Stimulated activated CD4-positive, alpha-beta T cell treated with anti-CD3 and anti-CD28 coated beads, Interleukin-4, amount 100 ng/mL, for 24 hours (primary cell): Measurements from ENCODE around the gene UCKL1.
A peak's percentile ranks its signal among the peaks of the same experiment; 100 is the strongest.
"Not testable (repeated sequence)": the region's sequence is repeated elsewhere in the genome, so short reads cannot be mapped to it uniquely, and the experiment has no call there.

Source experiments
- DNase-seq: peaks from one replicate; pipeline ENCODE4 v3.0.0-alpha.2; 2020

Gene UCKL1

GRCh38 chr20:63955827-63956663 lies at the start of gene UCKL1:
Gene UCKL1, minus strand, starts transcription at chr20:63956416. Its CDS starts 44 bp downstream, at chr20:63956372.
- DNase-seq: peak; percentile 89

DNA sequence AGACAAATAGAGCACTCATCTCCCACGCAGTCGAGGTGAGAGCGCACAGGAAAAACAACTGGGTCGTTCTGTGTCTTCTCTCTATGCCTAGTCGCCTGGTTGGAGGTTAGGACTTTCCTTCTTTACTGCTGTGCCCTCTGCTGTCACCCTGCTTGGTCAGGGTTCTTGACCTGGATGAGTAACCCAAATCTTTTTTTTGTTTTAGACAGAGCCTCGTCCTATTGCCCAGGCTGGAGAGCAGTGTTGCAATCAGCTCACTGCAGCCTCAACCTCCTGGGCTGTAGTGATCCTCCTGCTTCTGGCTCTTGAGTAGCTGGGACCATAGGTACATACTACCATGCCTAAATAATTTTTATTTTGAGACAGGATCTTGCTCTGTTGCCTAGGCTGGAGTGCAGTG lies 49.2 kb upstream of the UCKL1 start:
- no peak for DNase-seq

GRCh38 chr20:64003960-64004725 lies 47.9 kb upstream of the UCKL1 start:
- DNase-seq: no peak

DNA sequence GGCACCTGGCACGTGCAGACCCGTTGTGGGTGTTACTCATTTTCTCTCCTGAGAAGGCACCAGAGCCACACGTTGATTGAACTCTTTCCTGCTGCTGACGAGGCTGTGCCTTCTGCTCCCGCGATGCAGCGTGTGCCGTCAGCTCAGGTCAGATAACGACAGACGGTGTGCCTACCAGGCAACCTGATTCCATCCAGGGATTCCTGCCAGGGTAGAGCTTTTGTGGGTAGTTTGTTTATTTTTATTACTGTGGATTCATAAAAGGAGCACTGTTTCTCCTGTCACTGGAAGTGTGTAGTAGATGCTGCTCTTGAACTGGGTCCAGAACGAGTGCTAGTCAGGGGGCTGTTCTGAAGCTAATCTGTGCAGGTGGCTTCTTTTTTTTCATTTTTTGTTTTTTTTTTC lies 45.4 kb upstream of the UCKL1 start:
- DNase-seq: no peak

DNA sequence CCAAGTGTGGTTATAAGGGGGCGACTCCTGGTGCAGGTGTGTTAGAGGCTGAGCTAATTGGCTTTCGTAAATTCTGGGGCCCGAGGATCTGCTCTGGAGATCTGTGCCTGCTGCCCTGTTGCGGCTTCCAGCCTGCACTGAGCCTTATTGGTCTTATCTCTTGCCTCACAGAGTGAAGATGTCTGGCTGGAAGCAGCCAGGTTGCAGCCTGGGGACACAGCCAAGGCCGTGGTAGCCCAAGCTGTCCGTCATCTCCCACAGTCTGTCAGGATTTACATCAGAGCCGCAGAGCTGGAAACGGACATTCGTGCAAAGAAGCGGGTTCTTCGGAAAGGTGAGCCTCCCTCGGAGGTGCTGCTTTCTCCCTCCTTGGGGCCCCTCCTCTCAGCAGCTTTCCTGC lies 44.7 kb upstream of the UCKL1 start:
- DNase-seq: no peak

DNA sequence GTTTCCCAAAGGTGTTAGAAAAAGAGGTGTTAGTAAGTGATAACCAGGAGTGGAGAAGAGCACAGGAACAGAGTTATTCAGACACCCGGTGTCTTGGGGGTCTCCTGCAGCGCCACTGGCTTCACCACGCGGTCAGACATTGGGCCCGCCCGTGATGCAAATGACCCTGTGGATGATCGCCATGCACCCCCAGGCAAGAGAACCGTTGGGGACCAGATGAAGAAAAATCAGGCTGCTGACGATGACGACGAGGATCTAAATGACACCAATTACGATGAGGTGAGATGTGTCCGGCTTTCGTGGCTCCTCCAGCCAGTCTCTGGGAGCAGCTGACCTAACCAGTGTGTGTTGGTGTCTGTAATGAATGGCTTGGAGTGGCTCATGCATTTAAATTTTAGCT lies 26.7 kb upstream of the UCKL1 start:
- DNase-seq: no peak

- DNase-seq: peak; percentile 96
Observed at GRCh38 chr20:63980806-63981728, 24.9 kb upstream of the UCKL1 start, which contains the start of gene PRPF6. Gene PRPF6, plus strand, starts transcription at chr20:63981132. Its CDS starts 114 bp downstream, at chr20:63981246.

GRCh38 chr20:63980317-63980805 lies 24.1 kb upstream of the UCKL1 start:
- DNase-seq: peak; percentile 51

- peak; percentile 88 for DNase-seq
Observed at GRCh38 chr20:63979557-63980316, 23.5 kb upstream of the UCKL1 start, which contains the start of gene SAMD10. Gene SAMD10, minus strand, starts transcription at chr20:63979642. Its CDS starts 175 bp downstream, at chr20:63979467.

GRCh38 chr20:63979229-63979556 lies 23.0 kb upstream of the UCKL1 start:
- DNase-seq: no peak

DNA sequence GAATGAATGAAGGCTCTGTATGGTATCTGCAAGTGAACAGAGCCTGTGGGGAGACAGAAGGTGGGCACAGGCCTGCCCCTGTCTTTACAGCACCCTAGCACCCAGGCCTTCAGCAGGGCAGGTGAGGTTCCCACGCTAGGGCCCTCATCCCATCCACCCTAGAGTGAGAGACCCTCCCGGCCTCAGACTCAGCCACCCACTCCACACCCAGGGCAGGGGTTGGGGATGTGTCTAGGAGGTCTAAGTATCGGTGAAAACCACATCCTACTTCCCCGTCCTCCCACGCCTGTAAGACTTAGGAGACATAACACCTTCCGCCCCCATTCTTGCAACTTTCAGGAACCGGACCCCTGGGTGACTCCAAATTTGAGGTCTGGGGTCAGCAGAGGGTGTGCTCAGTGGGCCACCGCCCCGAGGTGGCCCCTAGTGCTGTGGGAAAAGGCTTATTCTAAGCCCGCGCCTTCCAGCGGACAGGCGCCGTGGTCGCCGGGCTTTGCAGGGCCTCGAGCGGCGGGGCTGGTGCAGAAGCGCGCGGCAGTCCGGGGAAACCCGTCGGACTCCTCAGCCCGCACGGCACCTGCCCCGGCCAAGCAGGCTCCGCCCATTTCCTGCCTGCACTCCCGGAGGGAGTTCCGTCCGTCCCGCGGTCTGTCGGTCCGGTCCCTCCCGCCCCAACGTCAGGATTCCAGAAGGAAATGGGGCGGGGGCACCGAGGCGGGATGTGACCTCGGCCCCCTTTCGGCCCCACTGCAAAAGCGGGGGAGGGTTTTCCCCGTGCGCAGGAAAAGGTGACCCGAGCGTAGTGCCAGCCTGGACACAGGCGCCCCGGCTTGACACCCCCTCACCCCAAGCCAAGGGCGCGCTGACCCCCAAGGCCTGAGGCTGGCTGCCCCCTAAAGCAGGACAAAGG lies 22.4 kb upstream of the UCKL1 start:
- DNase-seq: peak; percentile 62

GRCh38 chr20:63977739-63978276 lies 21.6 kb upstream of the UCKL1 start:
- DNase-seq: peak; percentile 68

GRCh38 chr20:63976980-63977738 lies 20.9 kb upstream of the UCKL1 start:
- DNase-seq: no peak

- DNase-seq: not testable (repeated sequence)
Observed at GRCh38 chr20:63976511-63976910, 20.3 kb upstream of the UCKL1 start.

- DNase-seq: no peak
Observed at GRCh38 chr20:63974402-63975200, 18.4 kb upstream of the UCKL1 start.

DNA sequence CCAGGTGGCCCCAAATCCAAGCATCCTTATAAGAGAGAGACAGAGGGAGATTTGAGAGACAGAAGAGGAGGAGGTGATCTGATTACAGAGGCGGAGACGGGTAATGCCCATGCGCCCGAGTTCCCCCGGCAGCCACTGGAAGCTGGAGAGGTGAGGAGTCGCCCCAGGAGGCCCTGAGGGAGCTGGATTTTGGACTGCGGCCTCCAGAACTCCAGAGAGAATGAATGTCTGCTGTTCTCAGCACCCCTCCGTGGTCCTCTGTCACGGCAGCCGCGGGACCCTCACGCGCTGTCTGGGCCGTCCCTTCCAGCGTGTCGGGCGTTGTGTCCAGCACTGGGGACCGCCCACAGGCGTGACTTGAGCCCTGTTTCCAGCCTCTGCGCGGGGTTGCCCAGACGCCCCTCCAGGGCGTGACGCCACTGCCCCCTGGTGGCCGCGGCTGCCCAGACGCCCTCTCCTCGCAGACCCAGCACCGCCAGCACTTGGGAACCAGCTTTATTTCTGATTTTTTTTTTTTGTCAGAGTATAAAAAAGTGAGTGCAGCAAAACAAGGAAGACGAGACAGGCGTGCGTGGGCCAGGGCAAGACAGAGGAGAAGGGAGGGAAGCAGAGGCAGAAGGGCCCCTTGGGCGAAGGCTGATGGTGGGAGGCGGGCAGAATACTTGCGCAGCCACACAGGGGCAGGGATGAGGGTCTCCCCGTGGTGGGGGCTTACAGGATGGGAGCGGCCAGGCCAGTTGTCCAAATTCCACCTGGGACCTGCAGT lies 17.6 kb upstream of the UCKL1 start:
- peak; percentile 78 for DNase-seq

- no peak for DNase-seq
Observed at GRCh38 chr20:63973160-63973479, 16.9 kb upstream of the UCKL1 start.
